Colon (tissue), 2 donors: ENCODE measurements around the gene TMBIM6.
"Not testable (repeated sequence)": the region's sequence is repeated elsewhere in the genome, so short reads cannot be mapped to it uniquely, and the experiment has no call there.

Source experiments
- FAIRE-seq: peaks from 2 replicates; lab custom pipeline; 2012; peaks lifted over from hg19 to GRCh38; lab: Jason Lieb, UNC
- donor health status: control.
- donor health status: control.

The TMBIM6 gene

DNA sequence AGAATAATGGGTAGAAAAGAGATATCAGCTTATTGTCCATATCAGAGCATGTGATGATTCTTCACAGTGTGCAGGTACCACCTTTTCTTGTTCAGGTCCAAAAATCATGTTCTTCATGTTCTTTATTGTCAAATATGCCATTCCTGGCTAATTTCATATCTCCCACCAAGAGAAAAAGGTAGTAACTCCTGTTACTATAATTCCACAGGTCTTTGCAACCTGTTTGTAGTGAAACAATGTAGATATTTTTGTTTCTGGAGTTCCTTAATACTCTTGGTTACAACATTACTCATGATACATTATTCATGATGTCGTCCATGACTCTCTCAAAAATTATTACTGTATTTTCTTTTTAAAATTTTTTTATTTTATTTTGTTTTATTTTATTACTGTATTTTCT lies 11.3 kb upstream of the TMBIM6 start:
- FAIRE-seq = no peak

DNA sequence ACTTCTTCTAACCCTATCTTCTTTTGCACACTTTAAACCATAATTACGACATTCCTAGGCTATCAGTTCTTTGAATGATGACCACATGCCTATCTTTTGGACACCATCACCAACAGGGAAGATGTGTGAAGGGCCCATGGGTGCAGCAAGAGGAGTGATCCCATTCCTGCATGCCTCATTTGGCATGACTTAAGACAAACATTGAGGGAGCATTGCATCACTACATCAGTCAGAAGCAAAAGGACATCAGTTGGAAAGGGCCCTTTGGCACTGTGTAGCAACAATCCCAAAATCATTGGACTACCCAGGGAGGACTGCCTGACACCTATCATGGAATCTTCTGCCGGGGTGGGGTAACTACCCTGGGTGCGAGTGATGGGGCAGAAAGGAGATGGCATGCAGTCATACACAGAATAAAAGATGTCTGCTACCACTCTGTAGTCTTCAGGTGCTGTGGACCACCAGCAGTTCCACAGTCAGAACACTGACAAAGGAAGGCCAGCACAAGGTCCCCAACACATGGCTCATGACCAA lies 10.7 kb upstream of the TMBIM6 start:
- FAIRE-seq = no peak

DNA sequence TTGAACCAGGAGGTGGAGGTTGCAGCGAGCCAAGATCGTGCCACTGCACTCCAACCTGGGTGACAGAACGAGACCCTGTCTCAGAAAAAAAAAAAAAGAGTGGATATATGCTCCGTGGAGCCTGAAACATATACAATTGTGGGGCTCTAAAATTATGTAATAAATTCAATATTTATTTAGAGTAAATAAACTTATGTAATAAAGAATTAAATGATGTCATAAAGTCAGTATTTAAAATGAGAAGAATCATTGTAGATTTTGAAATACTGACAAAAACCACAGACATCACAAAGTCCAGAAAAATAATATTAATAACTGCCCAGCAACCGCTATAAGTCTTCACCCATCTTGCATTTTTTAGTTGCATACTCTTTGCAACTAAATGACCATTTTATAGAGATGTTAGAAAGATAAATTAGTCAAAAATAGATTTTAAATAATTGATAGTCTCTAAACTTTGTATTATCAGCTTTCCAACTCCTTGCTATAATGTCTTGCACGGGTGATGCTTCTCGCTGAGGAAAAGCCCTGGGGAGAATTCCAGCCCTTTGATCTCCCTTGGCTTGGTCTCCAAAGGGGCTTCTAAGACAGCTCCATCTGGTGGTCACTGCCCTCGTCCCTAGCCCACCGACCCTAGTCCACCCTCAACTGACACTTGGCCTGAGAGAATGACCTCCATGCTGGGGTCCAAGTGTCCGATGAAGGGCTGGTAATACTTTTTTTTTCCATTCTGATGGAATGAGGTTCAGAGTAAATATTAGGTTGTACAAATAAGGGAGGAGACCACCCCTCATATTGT lies 7.9 kb upstream of the TMBIM6 start:
- FAIRE-seq = no peak

DNA sequence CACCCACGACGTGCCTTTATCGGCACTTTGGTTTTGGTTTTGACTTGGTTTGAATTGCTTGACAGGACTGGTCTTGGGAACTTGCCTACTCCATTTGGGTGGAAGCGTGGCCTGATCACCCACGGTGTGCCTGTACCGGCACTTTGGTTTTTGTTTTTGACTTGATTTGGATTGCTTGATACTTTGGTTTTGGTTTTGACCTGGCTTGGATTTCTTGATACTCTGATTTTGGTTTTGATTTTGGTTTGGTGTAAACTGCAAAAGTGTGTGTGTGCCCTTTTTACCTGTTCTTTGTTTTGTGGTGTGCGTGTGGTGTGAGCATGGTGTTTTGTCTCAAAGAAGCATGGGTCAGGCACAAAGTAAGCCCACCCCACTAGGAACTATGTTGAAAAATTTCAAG lies 6.5 kb upstream of the TMBIM6 start:
- not testable (repeated sequence) for FAIRE-seq

DNA sequence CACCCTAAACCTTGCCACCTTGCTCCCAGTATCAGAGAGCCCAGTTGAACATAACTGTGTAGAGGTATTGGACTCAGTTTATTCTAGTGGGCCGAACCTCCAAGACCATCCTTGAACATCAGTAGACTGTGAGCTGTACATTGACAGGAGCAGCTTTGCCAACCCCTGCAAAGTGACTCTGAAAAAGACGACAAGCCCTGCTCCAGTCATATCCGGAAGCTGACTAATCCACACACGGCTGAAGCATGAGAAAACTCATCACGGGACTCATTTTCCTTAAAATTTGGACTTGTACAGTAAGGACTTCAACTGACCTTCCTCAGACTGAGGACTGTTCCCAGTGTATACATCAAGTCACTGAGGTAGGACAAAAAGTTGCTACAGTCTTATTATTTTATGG lies 2.6 kb upstream of the TMBIM6 start:
- FAIRE-seq = not testable (repeated sequence)

DNA sequence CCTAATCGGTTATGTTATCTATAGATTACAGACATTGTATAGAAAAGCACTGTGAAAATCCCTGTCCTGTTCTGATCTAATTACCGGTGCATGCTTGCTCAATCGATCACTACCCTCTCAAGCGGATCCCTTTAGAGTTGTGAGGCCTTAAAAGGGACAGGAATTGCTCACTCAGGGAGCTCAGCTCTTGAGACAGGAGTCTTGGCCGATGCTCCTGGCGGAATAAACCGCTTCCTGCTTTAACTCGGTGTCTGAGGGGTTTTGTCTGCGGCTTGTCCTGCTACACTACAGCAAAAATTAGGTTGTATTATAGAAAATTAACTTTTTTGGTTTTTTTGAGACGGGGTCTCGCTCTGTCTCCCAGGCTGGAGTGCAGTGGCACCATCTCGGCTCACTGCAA lies 1.1 kb upstream of the TMBIM6 start:
- FAIRE-seq = not testable (repeated sequence)

DNA sequence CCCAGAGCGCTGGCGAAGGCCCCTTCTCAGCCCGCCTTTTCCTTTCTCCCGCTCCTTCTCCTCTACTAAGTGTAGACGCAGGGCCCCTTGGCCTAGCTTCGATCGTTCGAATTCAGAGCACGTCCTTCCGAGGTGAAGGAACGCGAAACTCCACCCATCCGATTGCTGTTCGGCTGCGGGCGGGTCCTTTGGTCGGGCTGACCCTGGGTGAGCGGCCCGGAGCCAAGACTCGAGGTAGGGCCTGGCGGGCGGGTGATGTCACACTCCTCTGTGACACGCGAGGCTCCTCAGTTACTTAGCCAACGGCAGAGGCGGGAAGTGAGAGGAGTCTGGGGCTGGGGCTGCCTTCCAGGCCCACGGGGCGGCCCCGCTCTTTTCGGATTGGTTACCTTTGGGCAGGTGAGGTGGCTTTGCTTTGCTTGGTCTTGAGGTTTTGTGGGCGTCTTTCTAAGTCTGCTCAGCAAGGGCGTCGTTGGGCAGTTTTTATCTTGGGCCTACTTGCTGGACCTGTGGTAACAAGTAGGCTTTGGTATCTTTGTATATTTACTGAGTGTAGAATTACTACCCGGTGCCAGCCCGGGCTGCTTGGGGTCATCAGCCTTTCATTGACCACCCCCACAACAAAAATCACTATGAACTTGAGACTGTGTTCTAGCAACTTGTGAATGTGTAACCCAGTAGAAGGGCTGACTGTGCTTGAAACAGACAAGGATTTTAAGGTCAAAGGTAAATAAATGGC lies 694 bp downstream of the TMBIM6 start:
- no peak for FAIRE-seq

DNA sequence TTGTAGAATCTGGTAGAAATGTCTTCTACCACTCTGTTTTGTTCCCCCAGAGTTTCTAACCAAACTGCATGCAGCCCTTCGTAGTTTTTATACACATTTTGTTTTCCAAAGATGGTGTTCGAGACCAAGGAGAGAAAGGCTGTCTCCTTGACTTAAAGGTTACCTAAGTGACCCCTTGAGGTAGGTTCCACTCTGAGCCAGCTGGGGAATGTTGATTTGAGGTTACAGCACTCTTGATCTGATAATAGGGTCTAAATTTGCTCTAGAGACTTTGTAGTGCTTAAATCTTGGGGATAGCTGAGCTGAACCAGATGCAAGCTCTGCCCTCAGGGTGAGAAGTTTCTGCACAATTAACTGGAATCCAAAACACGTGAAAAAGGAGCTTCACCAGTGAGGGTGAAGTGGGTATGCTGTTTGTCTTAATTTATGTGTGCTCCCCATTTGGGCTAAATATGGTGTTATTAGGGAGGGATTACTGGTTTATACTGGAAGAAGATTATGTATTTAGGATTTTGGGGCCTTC lies 3.1 kb downstream of the TMBIM6 start:
- FAIRE-seq = no peak

DNA sequence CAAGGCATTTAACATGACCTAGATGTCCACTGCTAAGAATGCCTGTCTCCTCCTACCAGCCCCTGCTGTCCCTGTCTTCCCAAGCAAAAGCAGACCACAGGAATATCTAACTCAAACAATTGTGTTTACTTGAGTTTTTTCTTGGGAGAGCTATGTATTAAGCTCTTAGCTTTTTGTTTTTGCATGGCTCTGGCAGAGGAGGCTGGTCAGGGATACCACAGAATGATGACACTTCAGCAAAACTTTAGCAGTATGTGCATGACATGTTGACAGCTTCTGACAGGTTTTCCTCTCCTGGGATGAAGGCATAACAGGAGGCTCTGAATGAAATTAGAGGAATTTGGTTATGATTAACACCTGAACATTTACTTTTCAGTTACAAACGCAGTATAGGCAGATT lies 6.9 kb downstream of the TMBIM6 start:
- no peak for FAIRE-seq

DNA sequence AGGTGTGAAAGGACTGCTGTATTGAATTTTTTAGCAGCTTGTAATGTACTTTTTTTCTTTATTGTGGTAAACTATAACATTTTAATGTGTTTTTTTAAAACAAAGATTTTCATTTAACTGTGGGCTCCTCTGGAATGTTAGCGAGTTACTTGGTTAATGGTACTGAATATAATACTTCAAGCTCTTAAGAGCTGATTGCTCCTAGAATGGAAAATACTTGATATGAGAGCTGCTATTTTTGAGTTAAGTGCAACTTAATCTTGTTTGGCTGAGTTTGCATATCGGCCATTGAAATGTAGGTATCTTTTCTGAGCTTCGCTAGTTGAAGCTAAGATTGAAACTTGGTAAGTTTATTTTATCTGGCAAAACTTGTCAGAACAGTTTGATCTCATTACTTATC lies 7.4 kb downstream of the TMBIM6 start:
- no peak for FAIRE-seq

DNA sequence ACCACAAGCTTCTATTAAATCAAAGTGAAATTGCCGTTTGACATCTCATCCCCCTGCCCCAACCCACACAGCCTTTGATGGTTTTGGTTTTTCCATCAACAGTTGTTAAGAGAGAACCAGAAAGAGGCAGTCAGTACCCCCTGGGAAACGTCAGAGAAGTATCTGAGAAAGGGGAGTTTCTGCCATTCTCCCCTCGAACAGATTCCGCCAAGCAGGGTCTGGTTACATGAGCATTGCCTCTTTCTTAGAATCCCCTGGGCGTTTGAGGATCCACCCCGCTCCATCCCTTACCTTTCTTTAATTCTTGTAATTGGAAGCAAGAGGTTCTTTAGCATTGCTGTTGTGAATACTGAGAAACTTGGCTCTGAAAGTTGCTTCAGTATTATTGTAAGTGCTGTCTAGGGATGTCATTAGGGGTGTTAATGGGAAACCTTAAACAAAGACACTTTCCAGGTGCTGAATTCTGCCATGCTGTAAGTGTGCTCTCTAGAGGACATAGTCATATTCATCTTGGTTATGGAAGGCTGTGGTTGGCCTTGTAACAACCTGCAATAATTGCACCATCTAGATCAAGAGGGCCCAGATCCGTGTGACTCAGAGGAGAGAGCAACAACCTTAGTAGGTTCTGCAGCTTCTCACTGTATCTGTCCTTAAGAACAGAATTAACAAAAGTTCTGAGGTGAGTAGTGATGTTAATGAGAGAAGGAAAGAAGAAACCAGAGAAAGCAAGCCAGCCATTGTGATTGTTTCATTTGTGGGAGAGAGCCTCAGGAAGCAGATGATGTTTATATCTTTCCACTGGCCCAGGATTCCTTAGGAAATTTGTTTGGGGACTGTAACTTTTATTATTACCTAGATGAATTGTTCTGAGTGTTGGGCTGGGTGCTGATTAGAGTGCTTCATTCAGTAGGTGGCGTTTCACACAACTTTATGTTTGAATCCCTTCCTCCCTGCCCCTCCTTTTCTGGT lies 9.0 kb downstream of the TMBIM6 start:
- FAIRE-seq = no peak

DNA sequence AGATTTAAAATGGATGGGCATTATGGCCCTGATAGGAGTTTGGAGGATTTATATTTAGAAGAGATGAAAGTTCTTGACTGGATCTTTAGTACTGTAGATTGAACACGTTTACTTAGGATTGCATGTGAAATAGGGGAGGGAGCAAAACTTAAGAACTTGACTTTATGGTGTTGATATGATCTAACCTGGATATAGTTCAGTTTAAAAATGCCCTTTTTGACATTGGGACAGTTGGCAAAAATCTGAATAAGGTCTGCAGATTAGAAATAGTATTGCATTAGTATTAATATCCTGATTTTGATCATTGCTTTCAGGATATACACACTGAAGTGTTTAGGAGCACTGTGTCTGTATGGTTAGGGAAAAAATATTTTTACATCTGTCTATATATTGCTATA lies 9.6 kb downstream of the TMBIM6 start:
- no peak for FAIRE-seq

DNA sequence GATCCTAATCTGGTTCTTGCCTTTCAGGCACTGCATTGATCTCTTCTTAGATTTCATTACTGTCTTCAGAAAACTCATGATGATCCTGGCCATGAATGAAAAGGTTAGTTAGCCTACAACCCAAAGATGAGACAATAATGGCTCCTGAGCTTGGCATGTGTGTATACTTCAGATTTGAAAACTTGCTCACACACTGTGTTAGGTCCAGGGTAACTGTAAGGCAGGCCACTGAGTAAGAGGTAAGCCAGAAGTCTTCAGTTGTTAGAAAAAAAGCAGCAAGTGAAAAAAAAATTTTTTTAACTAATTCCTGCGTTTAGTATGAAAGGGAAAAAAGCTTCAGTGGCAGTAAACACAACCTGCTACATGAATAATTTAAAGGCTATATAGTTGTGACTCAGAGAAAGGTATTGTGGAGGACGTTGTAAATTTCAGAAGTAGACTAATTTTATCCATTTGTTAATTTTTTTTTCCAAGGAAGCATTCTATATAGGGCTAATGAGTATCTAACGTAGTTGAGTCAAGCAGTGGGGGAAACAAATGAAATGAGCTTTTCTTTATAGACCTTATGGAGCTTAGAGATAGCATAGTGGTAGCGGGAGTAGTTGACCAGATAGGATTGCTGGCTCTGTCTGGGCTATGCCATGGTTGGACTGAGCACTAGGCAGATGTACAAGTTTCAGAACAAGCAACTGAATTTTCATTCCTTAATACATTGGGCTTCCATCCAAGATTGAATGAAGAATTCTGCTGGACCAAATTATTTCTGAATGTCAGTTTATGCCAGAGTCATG lies 20.5 kb downstream of the TMBIM6 start:
- FAIRE-seq = no peak

DNA sequence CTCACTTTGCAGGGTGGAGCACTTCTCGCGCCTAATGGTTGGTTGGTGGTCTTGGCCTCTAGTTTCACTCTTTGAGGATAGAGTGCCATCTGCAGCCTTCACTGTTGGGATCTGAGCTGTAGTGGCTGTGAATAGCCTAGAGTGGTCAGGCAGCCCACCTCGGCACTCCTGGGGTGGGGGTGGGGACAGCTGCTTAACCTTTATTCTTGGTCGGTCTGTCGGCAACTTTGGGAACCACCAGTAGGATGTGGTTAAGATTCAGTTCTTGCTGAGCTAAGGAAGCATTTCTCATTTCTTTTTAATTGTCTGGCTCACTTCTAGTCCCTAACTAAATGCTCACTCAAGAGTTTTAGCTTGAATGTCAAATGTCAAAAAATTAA lies 21.1 kb downstream of the TMBIM6 start:
- no peak for FAIRE-seq

DNA sequence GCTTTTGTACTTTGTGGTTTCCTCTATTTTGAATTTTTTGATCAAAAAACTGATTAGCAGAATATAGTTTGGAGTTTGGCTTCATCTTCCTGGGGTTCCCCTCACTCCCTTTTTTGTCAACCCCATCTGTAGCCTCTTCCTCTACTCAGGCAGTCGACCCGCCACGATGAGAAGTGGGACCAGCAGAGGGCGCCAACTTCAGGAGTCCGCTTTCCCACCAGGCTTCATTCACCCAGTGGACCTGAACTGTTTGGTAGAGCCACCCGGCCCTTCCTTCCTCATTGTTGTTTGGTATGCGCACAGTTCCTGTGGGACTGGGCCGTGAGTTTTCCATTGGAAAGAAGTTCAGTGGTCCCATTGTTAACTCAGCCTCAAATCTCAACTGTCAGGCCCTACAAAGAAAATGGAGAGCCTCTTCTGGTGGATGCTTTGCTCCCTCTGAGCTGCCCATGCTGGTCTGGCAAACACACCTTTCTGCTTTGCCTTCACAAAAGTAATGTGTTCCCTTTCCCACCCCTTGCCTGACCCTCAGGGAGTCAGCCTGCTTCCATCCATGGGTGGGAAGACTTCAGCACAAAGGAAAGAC lies 21.7 kb downstream of the TMBIM6 start:
- FAIRE-seq = no peak

DNA sequence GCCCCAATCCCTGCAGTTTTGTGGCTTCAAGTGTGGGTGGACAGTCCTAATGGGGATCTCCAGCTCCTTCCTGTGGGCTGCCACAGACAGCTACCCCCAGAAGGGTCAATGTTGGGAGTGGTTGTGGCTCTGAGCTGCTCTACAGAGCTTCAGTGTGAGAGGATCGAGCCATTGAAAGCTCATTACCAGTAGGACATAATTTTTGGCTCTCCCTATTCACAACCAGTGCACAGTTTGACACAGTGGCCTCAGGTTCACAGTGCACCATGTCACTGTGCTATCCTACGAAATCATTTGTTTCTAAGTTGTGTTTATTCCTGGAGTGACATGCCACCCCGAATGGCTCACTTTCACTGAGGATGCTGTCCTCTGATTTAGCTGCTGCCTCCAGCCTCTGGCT lies 22.8 kb downstream of the TMBIM6 start:
- FAIRE-seq = no peak

DNA sequence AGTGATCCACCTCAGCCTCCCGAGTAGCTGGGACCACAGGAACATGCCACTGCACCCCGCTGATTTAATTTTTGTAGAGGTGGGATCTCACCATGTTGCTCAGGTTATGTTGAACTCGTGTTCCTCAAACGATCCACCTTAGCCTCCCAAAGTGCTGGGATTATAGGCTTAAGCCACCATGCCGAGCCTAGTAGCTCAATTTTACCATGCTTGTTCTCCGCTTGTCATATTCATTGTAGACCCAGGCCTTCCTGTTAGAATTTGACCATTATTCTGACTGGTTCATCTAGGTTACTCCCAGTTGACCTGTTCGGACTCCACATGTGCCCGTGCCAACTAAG lies 24.7 kb downstream of the TMBIM6 start:
- FAIRE-seq = no peak

DNA sequence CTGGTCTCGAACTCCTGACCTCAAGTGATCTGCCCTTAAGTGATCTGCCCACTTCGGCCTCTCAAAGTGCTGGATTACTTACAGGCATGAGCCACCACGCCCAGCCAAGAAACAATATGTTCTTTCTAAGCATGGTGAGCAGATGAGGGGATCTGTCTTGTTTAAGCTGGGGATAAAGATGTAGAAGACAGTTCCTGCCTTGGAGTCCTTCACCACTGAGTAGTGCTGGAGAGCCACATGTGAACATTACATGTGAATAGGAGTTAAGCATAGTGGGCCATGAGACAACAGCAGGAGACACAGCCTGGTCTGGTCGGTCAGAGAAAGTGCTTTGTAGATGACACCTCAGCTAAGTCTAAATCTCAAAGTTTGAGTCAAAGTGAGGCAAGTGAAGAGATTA lies 26.0 kb downstream of the TMBIM6 start:
- FAIRE-seq = no peak

DNA sequence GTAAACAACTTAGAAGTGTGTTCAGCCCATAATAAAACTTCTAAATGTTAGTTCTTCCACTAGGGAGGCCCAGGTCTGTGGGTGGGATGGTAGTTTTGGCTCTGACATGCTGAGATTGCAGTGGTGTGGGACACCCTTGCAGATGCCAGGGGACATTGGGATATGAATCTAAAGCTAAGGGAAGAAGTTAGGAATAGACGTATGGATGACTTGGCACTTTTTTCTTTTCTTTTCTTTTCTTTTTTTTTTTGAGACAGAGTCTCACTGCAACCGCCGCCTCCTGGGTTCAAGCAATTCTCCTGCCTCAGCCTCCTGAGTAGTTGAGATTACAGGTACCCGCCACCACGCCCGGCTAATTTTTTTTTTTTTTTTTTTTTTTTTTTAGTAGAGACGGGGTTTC lies 31.7 kb downstream of the TMBIM6 start:
- FAIRE-seq = not testable (repeated sequence)

DNA sequence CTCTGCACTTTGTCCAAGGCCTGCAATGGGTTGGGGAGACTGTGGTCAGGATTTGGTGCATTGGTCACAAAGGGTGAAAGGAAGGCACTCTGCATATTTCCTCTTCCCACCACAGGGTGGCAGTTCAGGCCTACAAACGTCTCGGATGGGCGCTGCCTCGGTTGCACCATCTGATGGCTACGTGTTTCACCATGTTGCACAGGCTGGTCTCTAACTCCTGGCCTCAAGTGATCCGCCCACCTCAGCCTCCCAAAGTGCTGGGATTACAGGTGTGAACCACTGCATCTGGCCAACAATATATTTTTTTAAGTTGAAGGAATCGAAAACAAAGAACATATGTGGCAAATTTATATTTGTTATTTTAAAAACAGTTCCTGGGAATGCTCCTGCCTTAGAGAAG lies 35.1 kb downstream of the TMBIM6 start:
- no peak for FAIRE-seq

DNA sequence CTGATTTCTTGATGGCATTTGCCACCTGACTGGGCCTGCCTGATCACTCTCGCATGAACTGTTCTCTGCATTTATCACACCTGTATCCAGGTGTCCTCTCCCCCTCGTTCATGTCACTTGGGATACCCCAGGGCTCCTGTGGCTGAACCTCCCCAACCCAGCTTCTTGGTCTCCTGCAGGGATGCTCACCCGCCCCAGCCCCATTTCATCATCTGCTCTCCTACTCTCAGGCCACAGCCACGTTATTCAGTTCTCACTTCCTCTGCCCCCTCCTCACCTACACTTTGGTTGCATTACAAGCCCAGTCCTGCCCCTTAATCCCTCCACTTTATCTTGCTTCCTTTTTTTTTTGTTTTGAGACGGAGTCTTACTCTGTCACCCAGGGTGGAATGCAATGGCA lies 35.5 kb downstream of the TMBIM6 start:
- FAIRE-seq = no peak
